Panc1 (cell line): Measurements from ENCODE around the gene KCNG2. TPM values are rescaled to one million over a fixed set of nuclear protein-coding genes. Genes with fewer than 3 reads are reported as not detected.

Experiments used
- ATAC-seq: fragments of 200-7000 bp; cut with Tn5 transposase; 2 replicates; pipeline ENCODE4 v1.9.1; 2020; ENCODE audit warnings: mild to moderate bottlenecking, moderate library complexity
- BruUV-seq: library from RNA; stranded (reverse); fragments of 400-500 nt; replicated peaks from 2 replicates; lab custom pipeline; 2021; lab: Mats Ljungman, UMichigan
- CTCF ChIA-PET: fragments of 300-600 bp; sonication (Branson Sonifier 250); formaldehyde crosslinking; loops from one replicate; lab custom pipeline; 2022; ENCODE audit warnings: antibody characterized with exemption; lab: Charles Lee
- POLR2A ChIA-PET: fragments of 300-600 bp; sonication (Branson Sonifier 250); formaldehyde crosslinking; loops from one replicate; lab custom pipeline; 2022; ENCODE audit warnings: antibody characterized with exemption; lab: Charles Lee
- DNase-seq: peaks from one replicate; pipeline ENCODE4 v3.0.0-alpha.2; 2010; ENCODE audit warnings: low read depth, low spot score
- H3K27ac ChIP-seq: 2 replicates; pipeline ENCODE4 v1.5.1; 2011; ENCODE audit warnings: mild to moderate bottlenecking, low read length, inconsistent platforms
- H3K27me3 ChIP-seq: fragments of 200-500 bp; sonication (Bioruptor generic); 2 replicates; pipeline ENCODE4 v1.6.0; 2014; ENCODE audit warnings: low read length, inconsistent platforms; ENCODE audit not compliant: control insufficient read depth, insufficient read depth
- H3K36me3 ChIP-seq: fragments of 200-500 bp; sonication (Bioruptor generic); 2 replicates; pipeline ENCODE4 v1.5.1; 2014; ENCODE audit warnings: inconsistent platforms, mild to moderate bottlenecking, low read length, moderate library complexity; ENCODE audit not compliant: control insufficient read depth, insufficient read depth
- H3K4me1 ChIP-seq: 2 replicates; pipeline ENCODE4 v1.5.1; 2011; ENCODE audit warnings: inconsistent platforms, mild to moderate bottlenecking, low read length, moderate library complexity; ENCODE audit not compliant: control insufficient read depth, insufficient read depth
- H3K4me3 ChIP-seq, 2 experiments: 2 replicates each; pipeline ENCODE4 v1.5.1; 2011 to 2012; ENCODE audit warnings: low read depth in 2 of 2, low read length in 2 of 2, mild to moderate bottlenecking in 2 of 2, inconsistent platforms in 1 of 2, moderate library complexity in 1 of 2
- H3K9me3 ChIP-seq: fragments of 200-500 bp; sonication (Bioruptor generic); 2 replicates; pipeline ENCODE4 v1.5.1; 2014; ENCODE audit warnings: low read depth, mild to moderate bottlenecking, inconsistent platforms, low read length, moderate library complexity; ENCODE audit not compliant: control insufficient read depth, insufficient read depth
- POLR2AphosphoS5 ChIP-seq: IDR thresholded peaks from 2 replicates; pipeline ENCODE4 v1.6.1; 2012; ENCODE audit warnings: mild to moderate bottlenecking, low read depth, low read length, moderate library complexity
- SIN3A ChIP-seq: IDR thresholded peaks from 2 replicates; pipeline ENCODE4 v1.6.1; 2012; ENCODE audit warnings: low read depth, mild to moderate bottlenecking, low read length, moderate library complexity, borderline replicate concordance; ENCODE audit not compliant: insufficient read depth
- TCF7L2 ChIP-seq: IDR thresholded peaks from 2 replicates; pipeline ENCODE4 v1.6.1; 2011; ENCODE audit warnings: mild to moderate bottlenecking, low read depth, low read length, inconsistent platforms
- in situ Hi-C: cut with HindIII; loops from 2 replicates; pipeline ENCODE4 v1.10.0; 2016; ENCODE audit warnings: low sequenced_read_pairs, low pct_unique_long_range_greater_than_20kb
- intact Hi-C: fragments of 100-400 bp; cut with micrococcal nuclease; formaldehyde crosslinking; loops from one replicate; pipeline ENCODE4 v1.10.0; 2022; ENCODE audit not compliant: unreplicated experiment
- total RNA-seq: library from RNA; stranded (reverse); gene quantifications from one replicate; pipeline ENCODE4 v1.2.1, GENCODE V29; 2021; ENCODE audit not compliant: unreplicated experiment
- TF ChIP-seq, protein P1 (sequence below): fragments of 450-650 bp; IDR thresholded peaks from 2 replicates; pipeline ENCODE4 v1.5.1; 2017; ENCODE audit warnings: mild to moderate bottlenecking
- TF ChIP-seq, protein P2 (sequence below), 2 experiments: IDR thresholded peaks; 2 replicates each; pipeline ENCODE4 v1.6.1; 2011 to 2012; ENCODE audit warnings: low read depth in 2 of 2, control low read depth in 1 of 2, low read length in 1 of 2, mild to moderate bottlenecking in 1 of 2, moderate library complexity in 1 of 2; ENCODE audit not compliant: insufficient read depth in 1 of 2

KCNG2 gene
- total RNA-seq, 1 experiment from 2014 or later: not detected

DNA sequence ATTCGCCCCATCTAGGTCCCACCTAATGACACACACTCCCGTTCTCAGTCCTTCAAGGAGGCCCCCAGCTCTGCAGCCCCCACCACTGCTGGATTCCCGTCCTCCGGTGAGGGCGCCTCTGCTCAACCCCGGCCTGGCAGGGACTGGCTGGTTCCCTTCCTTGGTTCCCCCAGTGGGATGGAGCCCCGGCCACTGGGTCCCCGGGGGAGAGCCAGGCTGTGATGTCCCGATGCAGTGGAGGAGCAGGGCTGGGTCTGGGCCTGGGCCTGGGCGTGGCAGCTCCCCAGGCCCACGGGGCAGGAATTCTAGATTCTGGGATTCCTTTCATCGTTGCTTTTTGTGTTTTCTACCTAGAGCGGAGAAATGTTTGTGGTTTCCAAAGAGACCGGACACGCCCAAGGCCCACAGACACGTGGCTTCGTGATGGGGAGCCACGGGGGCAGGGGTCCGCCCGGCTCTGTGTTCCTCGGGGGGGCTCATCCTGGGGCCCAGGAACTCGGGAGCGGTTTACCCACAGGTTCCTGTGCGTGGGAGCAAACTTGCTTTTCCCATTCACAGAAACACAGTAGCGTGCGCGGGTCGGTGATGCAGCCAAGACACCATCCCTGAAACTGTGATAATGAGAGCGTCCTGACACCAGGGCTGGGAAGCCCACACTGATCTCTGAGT is 86.7 kb downstream of the KCNG2 start:
- ATAC-seq (no peak), DNase-seq (no peak)
- intact Hi-C loops (no loop called here), in situ Hi-C loops (no loop called here)
- H3K36me3 ChIP-seq: no peaks in the 10 kb centered on the region
- TF ChIP-seq POLR2AphosphoS5 (no peak), SIN3A (no peak), TCF7L2 (no peak)
- TF ChIP-seq, protein P1, sequence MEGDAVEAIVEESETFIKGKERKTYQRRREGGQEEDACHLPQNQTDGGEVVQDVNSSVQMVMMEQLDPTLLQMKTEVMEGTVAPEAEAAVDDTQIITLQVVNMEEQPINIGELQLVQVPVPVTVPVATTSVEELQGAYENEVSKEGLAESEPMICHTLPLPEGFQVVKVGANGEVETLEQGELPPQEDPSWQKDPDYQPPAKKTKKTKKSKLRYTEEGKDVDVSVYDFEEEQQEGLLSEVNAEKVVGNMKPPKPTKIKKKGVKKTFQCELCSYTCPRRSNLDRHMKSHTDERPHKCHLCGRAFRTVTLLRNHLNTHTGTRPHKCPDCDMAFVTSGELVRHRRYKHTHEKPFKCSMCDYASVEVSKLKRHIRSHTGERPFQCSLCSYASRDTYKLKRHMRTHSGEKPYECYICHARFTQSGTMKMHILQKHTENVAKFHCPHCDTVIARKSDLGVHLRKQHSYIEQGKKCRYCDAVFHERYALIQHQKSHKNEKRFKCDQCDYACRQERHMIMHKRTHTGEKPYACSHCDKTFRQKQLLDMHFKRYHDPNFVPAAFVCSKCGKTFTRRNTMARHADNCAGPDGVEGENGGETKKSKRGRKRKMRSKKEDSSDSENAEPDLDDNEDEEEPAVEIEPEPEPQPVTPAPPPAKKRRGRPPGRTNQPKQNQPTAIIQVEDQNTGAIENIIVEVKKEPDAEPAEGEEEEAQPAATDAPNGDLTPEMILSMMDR: no peak
- TF ChIP-seq, protein P2, sequence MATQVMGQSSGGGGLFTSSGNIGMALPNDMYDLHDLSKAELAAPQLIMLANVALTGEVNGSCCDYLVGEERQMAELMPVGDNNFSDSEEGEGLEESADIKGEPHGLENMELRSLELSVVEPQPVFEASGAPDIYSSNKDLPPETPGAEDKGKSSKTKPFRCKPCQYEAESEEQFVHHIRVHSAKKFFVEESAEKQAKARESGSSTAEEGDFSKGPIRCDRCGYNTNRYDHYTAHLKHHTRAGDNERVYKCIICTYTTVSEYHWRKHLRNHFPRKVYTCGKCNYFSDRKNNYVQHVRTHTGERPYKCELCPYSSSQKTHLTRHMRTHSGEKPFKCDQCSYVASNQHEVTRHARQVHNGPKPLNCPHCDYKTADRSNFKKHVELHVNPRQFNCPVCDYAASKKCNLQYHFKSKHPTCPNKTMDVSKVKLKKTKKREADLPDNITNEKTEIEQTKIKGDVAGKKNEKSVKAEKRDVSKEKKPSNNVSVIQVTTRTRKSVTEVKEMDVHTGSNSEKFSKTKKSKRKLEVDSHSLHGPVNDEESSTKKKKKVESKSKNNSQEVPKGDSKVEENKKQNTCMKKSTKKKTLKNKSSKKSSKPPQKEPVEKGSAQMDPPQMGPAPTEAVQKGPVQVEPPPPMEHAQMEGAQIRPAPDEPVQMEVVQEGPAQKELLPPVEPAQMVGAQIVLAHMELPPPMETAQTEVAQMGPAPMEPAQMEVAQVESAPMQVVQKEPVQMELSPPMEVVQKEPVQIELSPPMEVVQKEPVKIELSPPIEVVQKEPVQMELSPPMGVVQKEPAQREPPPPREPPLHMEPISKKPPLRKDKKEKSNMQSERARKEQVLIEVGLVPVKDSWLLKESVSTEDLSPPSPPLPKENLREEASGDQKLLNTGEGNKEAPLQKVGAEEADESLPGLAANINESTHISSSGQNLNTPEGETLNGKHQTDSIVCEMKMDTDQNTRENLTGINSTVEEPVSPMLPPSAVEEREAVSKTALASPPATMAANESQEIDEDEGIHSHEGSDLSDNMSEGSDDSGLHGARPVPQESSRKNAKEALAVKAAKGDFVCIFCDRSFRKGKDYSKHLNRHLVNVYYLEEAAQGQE (IDR thresholded peaks at IDR 0.05; ENCODE audit: insufficient read depth in 1 of 2, low read depth in 2 of 2, low read length in 1 of 2): no peak
- H3K27me3 ChIP-seq: no peaks in the 10 kb centered on the region
- POLR2A ChIA-PET: no interaction called here
- no TSS peak for BruUV-seq
- H3K4me3 ChIP-seq: no peak overlapping the region
- H3K9me3 ChIP-seq: no peaks in the 10 kb centered on the region
- no peak overlapping the region for H3K27ac ChIP-seq
- CTCF ChIA-PET: no interaction called here
- no peaks in the 10 kb centered on the region for H3K4me1 ChIP-seq

DNA sequence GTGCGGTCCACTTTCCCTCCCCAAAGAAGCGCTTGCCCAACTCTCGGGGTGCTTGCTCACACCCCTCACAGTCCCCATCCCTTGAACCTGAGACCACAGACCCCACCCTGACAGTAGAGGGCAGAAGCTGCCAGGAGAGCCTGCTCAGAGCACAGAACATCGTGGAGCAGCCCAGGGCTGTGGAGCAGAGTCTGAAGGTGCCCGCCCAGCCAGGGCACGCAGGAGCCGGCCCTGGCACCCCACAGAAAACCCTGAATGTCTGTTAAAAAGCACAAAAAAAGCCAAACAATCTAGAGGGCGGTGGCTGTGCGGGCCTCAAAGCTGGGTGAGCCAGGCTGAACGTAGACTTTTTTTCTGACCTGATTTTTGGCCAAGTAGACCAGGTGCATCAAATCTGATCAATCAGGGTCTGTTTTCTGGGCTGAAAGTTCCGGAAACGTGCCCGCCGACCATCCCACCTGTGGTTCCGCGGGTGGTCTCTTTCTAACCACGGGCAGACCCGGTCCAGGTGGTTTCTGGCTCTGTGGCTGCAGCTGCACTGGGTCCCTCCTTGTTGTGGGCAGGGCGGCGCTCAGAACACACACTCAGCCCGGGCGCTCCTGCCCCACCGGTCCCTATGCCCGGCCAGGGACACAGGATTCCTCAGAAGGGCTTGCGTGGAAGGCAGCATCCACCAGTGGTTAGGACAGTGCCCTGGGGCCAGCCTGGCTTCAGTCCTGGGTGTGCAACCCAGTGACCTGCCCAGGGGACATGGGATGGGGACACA is 87.4 kb downstream of the KCNG2 start:
- H3K27ac ChIP-seq: no peak overlapping the region
- intact Hi-C loops (no loop called here), in situ Hi-C loops (no loop called here)
- no peaks in the 10 kb centered on the region for H3K9me3 ChIP-seq
- no peak for DNase-seq
- no peak overlapping the region for H3K4me3 ChIP-seq
- ChIA-PET CTCF (no interaction called here), POLR2A (no interaction called here)
- ATAC-seq: peak; percentile 57; the same call in 1 of the 2 replicates
- no peak for TF ChIP-seq SIN3A
- TF ChIP-seq, protein P1: no peak
- TF ChIP-seq TCF7L2: no peak
- no peak for TF ChIP-seq POLR2AphosphoS5
- TF ChIP-seq, protein P2 (IDR thresholded peaks at IDR 0.05; ENCODE audit: insufficient read depth in 1 of 2, low read depth in 2 of 2, low read length in 1 of 2): no peak
- H3K4me1 ChIP-seq: no peaks in the 10 kb centered on the region
- no TSS peak for BruUV-seq
- no peaks in the 10 kb centered on the region for H3K27me3 ChIP-seq
- no peaks in the 10 kb centered on the region for H3K36me3 ChIP-seq
